CD4-positive, alpha-beta T cell treated with Interleukin-15 for 4 hours (primary cell): ENCODE data around the gene MTREX.
"Not testable (repeated sequence)": the region's sequence is repeated elsewhere in the genome, so short reads cannot be mapped to it uniquely, and the experiment has no call there.

Experiments used
- DNase-seq: peaks from one replicate; pipeline ENCODE4 v3.0.0-alpha.2; 2020; ENCODE audit warnings: low spot score

Gene MTREX

GRCh38 chr5:55307383-55308253 lies at the start of gene MTREX, which contains the start of gene DHX29:
Gene MTREX, plus strand, starts transcription at chr5:55307989. Its CDS starts 25 bp downstream, at chr5:55308014.
Gene DHX29, minus strand, starts transcription at chr5:55307694. Its CDS starts 121 bp downstream, at chr5:55307573.
- DNase-seq = peak; percentile 88

- DNase-seq = no peak
These were observed 49.5 kb upstream of the MTREX start for GRCh38 chr5:55258339-55258738.

- DNase-seq = no peak
These were observed 31.0 kb upstream of the MTREX start for GRCh38 chr5:55276771-55277170.

GRCh38 chr5:55278778-55279177 lies 29.0 kb upstream of the MTREX start:
- DNase-seq = no peak

GRCh38 chr5:55286411-55286933 lies 21.3 kb upstream of the MTREX start:
- DNase-seq = no peak

- DNase-seq = no peak
These were observed 18.0 kb upstream of the MTREX start for GRCh38 chr5:55289808-55290207.

GRCh38 chr5:55290991-55291390 lies 16.8 kb upstream of the MTREX start:
- no peak for DNase-seq

GRCh38 chr5:55294935-55295334 lies 12.9 kb upstream of the MTREX start:
- no peak for DNase-seq

- no peak for DNase-seq
These were observed 6.9 kb upstream of the MTREX start for GRCh38 chr5:55300890-55301289.

- no peak for DNase-seq
These were observed 4.5 kb upstream of the MTREX start for GRCh38 chr5:55303238-55303690.

GRCh38 chr5:55304584-55304983 lies 3.2 kb upstream of the MTREX start:
- DNase-seq = no peak

- DNase-seq = no peak
These were observed 2.4 kb upstream of the MTREX start for GRCh38 chr5:55305345-55305744.

GRCh38 chr5:55306641-55307382 lies 977 bp upstream of the MTREX start:
- no peak for DNase-seq

GRCh38 chr5:55308254-55308836 lies 556 bp downstream of the MTREX start:
- DNase-seq = peak; percentile 22

- DNase-seq = no peak
These were observed 6.3 kb downstream of the MTREX start for GRCh38 chr5:55313870-55314617.

- DNase-seq = no peak
These were observed 8.5 kb downstream of the MTREX start for GRCh38 chr5:55316289-55316688.

- no peak for DNase-seq
These were observed 9.0 kb downstream of the MTREX start for GRCh38 chr5:55316837-55317236.

- DNase-seq = not testable (repeated sequence)
These were observed 10.4 kb downstream of the MTREX start for GRCh38 chr5:55318237-55318636.

GRCh38 chr5:55319491-55319890 lies 11.7 kb downstream of the MTREX start:
- DNase-seq = no peak

GRCh38 chr5:55320571-55320970 lies 12.8 kb downstream of the MTREX start:
- no peak for DNase-seq

GRCh38 chr5:55324006-55324405 lies 16.2 kb downstream of the MTREX start:
- DNase-seq = no peak
